Activated naive CD4-positive, alpha-beta T cell (primary cell): Measurements from ENCODE around the gene IRGC.
A peak's percentile ranks its signal among the peaks of the same experiment; 100 is the strongest.
"Not testable (repeated sequence)": the region's sequence is repeated elsewhere in the genome, so short reads cannot be mapped to it uniquely, and the experiment has no call there.

Source experiments
- DNase-seq, 4 experiments: peaks; one replicate each; lab custom pipeline; 2025; lab: John Stamatoyannopoulos, UW

Gene IRGC, protein sequence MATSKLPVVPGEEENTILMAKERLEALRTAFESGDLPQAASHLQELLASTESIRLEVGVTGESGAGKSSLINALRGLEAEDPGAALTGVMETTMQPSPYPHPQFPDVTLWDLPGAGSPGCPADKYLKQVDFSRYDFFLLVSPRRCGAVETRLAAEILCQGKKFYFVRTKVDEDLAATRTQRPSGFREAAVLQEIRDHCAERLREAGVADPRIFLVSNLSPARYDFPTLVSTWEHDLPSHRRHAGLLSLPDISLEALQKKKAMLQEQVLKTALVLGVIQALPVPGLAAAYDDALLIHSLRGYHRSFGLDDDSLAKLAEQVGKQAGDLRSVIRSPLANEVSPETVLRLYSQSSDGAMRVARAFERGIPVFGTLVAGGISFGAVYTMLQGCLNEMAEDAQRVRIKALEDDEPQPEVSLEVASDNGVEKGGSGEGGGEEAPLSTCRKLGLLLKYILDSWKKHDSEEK

DNA sequence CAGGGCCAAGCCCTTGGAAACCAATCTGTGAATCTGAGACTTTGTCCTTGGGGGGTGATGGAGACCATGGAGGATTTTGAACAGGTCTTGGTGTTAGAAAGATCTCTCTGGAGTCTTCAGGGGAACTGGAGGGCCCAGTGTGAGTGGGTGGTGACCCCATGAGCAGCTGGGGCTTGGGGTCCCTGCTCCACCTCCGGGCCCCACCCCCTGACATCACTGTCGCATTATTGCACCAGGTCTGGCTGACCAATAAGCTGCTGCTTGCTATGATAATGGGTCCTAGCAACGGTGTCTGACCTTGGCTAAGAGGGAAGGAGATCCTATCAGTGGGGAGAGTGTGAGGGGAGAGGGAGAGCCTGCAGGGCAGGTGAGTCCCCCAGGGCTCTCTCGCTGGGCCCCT, at the start of gene IRGC:
Gene IRGC, plus strand, starts transcription at position 301 of the 400 bp plus-strand sequence. CDS start 2,483 bp downstream, outside the sequence.
- DNase-seq: no peak

DNA sequence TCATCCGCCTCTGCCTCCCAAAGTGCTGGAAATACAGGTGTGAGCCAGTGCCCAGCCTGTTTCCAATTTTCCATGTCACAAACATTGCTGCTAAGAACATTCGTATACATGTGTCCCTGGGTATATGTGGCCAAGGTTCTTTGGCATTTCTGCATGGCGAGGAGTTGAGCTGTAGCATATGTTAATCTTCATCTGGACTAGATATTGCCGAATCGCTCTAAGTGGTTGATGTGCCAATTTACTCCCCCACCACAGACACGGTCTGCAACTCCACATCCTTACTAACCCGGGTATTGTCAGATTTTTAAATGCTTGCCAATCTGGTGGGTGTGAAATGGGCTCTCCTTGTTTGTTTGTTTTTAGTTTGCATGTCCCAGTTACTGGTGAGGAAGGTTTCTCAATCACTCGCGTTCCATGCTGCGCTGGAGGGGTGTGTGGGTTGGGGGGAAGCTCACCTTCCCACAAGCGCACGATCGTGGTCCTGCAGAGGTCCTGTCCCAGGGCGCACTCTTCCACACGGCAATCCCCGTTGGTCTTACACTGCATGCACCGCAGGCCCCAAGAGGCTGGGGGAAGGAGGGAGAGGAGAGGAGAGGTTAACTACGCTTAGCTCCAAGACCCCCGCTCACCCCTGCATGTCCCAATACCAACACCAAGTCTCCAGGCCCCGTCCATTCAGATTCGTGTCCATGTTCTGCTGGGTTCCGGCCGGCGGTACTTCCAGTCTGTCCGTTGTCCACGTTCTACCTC, 48.6 kb upstream of the IRGC start:
- no peak for DNase-seq

DNA sequence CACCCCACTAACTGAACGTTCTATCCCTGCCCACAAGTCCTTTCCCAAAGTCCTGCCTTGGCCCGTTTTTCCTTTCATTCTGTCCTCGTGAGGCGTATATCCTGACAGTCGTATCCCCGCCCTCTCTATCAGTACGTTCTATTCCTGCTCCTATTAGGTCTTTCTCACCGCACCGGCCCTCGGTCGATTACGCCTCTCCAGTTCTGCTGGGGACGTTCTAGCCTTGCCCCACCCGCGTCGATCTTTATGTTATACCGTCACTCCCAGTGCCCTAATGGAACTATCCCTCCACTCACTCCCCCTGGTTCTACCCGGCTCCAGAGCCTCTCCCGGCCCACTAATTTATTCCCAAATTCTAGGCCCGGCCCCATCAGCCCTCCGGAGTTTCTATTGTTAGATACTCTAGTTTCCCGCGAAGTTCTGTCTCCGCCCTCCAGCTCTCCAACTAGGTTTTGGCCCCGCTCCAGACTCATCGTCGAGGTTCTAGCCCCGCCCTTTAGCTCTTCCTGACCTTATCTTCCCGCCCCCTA, 47.9 kb upstream of the IRGC start:
- DNase-seq: no peak

DNA sequence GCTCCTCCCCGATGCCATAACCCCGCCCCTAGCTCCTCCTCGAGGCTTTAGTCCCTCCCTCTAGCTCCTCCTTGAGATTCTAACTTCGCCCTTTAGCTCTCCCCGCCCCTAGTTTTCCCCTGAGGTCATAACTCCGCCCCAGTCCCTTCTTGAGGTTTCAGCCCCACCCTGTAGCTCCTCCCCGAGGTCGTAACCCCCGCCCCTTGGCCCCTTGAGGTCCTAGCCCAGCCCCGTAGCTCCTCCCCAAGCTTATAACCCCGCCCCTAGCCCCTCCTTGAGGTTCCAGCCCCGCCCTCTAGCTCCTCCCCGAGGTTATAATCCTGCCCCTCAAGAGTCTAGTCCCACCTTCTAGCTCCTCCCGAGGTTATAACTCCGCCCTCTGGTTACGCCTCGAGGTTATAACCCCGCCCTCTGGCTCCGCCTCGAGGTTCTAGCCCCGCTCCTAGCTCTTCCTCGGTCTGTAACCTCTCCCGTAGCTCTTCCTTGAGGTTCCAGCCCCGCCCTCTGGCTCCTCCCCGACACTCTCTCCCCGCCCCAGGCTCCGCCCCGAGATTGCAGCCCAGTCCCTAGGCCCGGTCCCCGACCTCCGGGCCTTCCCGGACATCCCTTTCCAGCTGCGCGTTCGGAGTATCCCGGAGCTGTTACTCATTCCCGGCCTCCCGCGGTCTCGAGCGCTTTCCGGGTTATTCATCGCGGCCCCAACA, 47.3 kb upstream of the IRGC start:
- DNase-seq: peak; percentile 81 to 95 (median 90)

DNA sequence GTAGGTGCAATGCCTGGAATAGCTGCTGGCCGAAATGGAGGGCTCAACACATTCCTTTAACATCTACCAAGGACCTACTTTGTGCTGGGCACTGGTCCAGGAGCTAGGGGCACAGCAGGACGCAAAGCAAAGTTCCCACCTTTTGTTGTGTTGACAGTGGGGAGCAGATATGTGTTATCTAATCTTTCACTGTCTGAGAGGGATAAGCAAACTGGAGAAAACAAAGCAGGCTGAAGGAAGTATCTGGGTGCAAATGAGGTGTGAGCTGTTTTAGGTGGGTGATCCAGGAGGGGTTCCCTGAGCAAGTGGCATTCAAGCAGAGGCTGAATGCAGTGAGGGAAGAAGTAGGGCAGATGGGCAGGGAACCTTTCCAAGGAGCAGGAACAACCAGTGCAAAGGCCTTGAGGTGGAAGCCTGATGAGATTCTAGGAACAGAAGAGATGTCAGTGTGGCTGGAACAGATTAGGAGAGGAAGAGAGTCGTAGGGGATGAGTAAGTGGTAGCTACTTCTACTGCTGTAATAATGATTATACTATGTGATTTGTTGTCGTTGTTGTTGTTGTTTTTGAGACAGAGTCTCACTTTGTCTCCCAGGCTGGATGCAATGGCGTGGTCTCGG, 43.7 kb upstream of the IRGC start:
- DNase-seq: no peak

DNA sequence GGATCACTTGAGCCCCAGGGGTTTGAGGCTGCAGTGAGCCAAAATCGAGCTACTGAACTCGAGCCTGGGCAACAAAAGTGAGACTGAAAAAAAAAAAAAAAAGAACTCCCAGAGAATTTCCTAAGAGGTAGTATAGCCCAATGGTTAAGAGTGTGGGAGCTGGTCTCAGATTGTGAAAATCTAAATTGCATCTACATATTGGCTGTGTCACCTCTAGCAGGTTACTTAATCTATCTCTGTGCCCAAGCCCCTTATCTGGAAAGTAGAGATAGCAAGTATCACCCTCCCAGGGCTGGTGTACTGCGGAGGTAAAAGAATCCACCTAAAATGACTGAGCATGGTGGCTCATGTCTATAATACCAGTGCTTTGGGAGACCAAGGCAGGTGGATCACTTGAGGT, 42.2 kb upstream of the IRGC start:
- no peak for DNase-seq

DNA sequence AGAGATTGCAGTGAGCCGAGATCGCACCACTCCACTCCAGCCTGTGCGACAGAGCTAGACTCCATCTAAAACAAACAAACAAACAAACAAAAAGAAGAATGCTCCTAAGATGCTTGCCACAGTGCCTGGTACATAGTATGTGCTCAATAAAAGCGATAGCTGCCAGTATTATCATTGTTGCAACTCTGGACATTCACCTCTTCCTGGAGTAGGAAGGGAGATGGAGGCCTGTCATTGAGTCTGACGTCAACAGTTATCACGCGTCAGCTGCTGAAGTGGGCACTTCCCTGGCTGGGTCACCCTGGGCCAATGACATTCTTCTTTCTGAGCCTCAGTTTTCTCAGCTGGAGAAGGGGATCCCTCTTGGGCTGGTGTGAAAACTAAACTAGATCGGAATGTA, 41.7 kb upstream of the IRGC start:
- DNase-seq: no peak

DNA sequence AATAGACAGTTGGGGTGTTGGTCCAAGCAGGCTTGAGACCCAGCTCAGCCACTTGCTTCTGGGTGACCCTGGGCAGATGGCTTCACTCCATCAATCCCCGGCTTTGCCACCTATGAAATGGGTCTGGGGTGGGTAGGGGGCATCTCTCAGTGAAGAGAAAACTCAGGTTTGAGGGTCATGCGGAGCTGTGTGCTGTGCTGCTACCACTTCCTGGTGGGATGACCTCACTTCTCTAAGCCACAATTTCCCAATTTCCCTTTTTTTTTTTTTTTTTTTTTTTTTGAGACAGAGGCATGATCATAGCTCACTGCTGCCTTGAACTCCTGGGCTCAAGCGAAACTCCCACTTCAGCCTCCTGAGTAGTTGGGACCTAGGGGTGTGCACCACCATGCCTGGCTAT, 41.3 kb upstream of the IRGC start:
- no peak for DNase-seq

DNA sequence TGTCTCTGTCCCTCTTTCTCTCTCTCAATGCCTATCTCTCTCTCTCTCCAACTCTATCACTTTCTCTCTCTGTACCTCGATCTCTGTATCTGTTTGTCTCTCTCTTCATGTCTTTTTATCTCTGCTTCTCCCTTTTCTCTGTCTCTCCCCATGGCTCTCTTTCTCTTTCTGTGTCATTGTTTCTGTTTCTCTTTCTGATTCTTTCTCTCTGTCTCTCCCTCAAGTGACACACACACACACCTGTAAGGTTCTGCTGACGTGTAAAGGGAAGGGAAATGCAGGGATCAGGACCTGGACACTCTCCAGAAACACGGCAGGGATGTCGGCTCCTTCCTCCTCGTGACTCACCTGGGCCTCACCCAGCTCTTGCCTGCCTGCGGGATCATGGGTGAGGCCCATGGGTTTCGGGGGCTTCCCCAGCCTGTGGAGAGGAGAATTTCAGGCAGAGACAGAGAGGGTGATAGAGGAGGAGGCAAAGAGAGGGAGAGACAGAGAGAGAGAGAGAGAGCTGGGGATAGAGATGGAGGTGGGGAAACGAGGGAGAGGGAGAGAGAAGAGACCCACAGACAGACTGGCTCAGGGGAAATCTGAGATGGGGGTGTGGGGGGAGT, 40.5 kb upstream of the IRGC start:
- no peak for DNase-seq

DNA sequence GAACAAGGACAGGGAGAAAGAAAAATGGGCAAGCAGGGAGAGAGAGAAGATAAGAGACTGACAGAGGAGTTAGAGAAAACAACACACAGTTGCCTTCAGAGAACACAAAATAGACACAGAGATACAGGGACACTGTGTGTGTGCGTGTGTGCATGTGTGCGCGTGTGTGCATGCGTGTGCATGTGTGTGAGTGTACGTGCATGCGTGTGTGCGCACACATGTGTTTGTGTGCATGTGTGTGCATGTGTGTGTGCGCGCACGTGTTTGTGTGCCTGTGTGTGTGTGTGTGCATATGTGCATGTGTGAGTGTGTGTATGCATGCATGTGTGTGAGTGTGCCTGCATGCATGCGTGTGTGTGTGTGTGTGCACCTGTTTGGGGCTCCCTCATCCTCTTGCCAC, 40.0 kb upstream of the IRGC start:
- DNase-seq: no peak

DNA sequence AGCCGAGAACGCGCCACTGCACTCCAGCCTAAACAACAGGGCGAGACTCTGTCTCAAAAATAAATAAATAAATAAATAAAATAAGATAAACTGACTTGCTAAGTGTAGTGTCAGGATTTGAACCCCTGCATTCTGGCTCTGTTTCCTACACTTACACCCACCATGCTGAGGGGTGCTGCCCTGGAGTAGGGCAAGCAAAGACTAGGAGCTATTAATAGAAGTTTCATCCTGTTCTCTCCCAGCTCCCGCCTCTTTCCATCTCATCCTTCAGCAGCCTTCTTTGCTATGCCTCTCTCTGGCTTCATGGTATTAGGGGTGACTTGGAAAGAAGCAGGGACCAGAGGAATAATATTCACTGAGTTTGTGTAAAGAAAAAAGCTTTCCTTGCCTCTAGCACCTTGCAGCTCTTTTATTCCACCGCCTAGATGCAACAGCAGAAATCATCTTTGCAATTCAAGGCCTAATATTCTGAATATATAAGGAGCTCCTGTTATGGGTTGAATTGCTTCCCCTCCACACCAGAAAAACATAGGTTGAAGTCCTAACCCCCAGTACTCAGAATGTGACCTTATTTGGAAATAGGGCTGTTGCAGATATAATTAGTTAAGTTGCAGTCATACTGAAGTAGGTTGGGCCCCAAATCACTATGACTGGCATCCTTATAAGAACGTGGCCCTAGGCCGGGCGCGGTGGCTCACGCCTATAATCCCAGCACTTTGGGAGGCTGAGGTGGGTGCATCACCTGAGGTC, 37.2 kb upstream of the IRGC start:
- DNase-seq: no peak

DNA sequence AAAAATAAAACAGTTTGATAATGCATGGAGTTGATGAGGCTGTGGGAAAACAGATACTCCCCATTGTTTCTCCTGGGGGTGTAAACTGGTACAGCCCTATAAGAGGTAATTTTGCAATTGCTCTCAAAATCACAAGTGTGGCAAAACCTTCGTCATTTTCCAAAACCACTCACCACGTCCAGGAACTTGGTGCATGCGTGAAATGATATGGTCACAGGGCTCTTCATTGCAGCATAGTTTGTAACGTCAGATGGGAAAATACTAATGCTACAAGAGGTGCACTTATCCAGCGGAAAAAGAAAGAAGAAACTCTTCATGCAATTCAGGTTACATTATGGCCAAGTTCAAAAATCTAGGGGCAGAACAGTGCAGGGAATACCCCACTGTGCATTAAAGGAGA, 34.1 kb upstream of the IRGC start:
- DNase-seq: no peak

DNA sequence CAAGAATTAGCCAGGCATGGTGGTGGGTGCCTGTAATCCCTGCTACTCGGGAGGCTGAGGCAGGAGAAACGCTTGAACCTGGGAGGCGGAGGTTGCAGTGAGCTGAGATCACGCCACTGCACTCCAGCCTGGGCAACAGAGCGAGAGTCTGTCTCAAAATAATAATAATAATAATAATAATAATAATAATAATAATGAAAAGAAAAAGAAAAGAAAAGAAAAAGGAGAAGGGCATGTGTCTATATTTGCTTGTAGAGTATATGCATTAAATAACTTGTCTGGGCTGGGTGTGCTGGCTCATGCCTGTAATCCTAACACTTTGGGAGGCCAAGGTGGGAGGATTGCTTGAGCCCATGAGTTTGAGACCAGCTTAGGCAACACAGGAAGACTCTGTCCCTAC, 33.6 kb upstream of the IRGC start:
- not testable (repeated sequence) for DNase-seq

DNA sequence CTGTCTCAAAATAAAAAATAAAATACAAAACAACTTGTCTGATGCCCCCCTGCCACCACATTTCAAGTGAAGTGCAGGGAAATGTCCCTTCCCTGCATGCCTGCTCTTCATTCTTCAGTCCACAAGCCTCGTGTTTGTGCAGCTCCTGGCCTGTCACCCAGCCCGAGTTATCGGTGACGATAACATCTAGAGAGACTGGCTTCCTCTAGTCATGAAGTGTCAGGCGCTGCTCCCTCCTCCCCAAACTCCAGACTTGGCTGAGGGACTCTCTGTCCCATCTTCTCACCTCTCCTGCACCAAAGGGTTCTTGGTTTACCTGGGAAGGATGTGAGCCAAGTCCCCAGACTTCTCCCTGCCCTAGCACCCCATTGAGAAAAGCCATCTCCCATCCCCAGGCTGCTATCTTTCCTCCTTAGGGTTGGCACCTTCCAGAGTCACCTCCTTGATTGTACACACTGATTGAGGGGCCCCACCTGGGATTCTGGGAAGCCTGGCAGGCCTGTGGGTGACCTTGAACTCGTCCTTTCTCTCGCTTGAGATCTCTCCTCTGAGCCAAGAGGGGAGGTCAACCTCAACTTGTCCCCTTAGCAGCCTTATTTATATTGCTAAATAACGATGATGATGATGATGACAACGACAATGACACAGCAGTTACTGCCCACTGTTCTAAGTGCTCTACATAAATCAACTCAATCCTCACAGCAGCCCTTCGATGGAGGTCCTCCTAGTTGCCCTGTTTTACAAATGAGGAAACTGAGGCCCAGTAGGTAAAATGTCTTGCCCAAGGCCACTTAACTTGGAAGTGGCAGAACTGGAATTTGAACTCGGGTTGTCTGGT, 32.8 kb upstream of the IRGC start:
- DNase-seq: no peak

DNA sequence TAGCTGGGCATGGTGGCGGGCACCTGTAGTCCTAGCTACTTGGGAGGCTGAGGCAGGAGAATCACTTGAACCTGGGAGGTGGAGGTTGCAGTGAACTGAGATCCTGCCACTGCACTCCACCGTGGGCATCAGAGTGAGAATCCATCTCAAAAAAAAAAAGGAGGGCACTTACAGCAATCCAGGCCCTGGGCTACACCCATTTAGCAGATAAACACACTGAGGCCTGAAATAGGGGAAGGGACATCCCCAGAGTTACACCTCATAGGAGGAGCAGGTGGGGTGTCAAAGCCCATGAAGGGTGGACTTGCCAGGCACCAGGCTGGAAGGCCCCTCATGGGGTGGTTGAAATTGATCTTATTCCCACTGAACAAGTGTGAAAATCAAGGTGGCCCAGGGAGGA, 32.0 kb upstream of the IRGC start:
- DNase-seq: no peak

DNA sequence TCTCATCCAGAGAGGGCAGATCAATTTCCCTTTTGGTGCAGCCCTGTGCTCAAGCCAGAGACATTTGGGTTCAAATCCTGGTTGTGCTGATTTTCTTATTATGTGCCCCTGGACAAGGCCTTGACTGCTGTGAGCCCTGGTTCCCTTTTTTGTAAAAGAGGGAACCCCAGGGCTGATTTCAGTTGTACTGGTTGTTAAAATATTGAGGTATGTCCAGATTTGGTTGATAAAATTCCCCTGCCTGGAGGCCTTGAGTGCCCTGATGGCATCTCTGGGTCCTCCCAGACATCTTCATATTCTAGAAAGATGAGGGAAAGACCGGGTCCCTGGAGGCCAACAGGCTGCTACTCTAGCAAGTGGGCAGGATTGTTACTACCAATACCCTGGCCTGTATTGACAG, 31.6 kb upstream of the IRGC start:
- DNase-seq: no peak

DNA sequence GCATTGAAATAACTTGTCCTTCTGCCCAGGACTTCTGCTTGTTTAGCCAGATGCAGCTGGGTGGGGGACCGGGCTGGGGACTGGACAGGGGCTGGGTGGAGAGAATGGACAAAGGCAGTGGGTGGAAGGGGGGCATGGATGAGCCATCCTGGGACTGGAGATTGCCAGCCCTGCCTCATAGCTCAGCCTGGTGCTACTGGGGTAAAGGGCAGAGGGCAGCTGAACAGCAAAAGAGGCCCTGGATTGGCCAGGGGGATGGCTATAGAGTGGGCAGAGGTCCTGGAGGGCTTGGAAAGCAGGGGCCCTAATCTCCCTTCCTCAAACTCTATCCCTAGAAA, 28.2 kb upstream of the IRGC start:
- DNase-seq: no peak

DNA sequence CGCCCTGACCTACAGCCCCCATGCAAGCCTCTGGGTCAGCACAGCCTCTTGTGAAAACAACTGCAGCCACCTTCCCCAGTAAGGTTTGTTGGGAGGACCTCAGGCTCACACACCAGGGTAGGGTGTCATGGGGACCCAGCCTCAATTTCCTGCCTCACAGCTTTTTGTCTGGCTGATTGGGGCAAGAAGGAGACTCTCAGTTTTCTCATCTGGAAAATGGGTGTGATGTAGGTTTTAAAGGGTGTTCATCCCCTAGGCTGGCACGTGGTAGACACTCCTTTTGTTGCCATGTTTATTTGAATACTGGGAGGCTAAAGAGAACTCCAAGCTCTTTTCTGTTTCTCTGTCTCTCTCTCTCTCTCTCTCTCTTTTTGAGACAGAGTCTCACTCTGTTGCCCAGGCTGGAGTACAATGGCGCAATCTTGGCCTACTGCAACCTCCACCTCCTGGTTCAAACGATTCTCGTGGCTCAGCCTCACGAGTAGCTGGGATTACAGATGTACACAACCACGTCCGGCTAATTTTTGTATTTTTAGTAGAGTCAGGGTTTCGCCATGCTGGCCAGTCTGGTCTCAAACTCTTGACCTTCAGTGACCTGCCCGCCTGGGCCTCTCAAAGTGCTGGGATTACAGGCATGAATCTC, 27.7 kb upstream of the IRGC start:
- no peak for DNase-seq

DNA sequence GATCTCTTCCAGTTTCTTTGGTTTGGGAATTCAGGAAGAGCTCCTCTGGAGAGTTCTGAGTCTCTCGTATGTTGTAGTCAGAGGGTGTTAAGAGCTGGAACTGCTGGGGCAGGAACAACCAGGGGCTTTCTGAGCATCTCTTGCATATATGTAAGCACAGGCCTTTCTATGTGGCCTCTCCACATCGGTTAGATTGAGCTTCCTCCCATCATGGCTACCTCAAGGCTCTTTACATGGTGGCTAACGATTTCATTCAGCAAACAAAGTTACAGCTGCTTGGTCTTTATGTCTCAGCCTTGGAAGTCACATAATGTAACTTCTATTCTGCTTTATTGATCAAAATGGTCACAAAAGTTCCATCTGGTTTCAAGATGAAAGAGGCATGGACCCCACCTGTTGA, 25.4 kb upstream of the IRGC start:
- no peak for DNase-seq

DNA sequence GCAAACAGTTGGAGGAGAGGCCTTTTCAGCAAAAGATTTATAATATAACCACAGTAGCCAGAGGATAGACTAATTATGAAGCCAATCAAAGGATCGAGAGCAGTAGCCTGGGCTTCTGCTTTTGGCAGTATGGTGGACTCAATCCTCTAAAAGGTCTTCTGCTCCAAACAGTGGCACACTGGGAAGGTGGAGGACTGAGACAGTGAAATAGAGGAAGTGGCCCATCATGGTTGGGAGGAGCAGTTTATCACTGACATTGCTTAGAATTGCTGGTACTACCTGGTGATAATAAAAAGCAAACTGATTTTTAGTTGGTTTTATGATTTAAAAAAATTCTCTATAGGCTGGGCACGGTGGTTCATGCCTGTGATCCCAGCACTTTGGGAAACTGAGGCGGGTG, 25.0 kb upstream of the IRGC start:
- no peak for DNase-seq
